ENCODE results near the gene ACTN1.

The ACTN1 gene

GRCh38 chr14:68947802-68948201 lies 31.3 kb downstream of the ACTN1 start (continued):
- TF ChIP-seq ZNF692 (tag by site-specific recombination; IDR thresholded peaks at IDR 0.05) (peak; percentile 70; the same call in 1 of the 2 replicates), ZNF629 (tag by site-specific recombination; IDR thresholded peaks at IDR 0.05) (0 out of 2 replicates have a peak, but pooled peaks have one; percentile 35), KLF8 (tag by site-specific recombination; IDR thresholded peaks at IDR 0.05) (no peak), CTCF (tag by site-specific recombination; IDR thresholded peaks at IDR 0.05) (no peak), ZNF24 (tag by site-specific recombination; IDR thresholded peaks at IDR 0.05) (no peak), OVOL3 (tag by site-specific recombination; IDR thresholded peaks at IDR 0.05) (no peak), ZNF26 (tag by site-specific recombination; IDR thresholded peaks at IDR 0.05) (no peak), ZFHX2 (tag by site-specific recombination; conservative IDR thresholded peaks at IDR 0.05) (no peak), HOXC10 (CRISPR knock-in tag; IDR thresholded peaks at IDR 0.05) (no peak), PRDM1 (tag by site-specific recombination; IDR thresholded peaks at IDR 0.05) (no peak), ZNF701 (tag by site-specific recombination; IDR thresholded peaks at IDR 0.05) (no peak), ZIC2 (tag by site-specific recombination; IDR thresholded peaks at IDR 0.05) (peak; percentile 73), REPIN1 (tag by site-specific recombination; IDR thresholded peaks at IDR 0.05; ENCODE audit: low read depth) (no peak), ZNF776 (tag by site-specific recombination; IDR thresholded peaks at IDR 0.05; ENCODE audit: borderline replicate concordance) (no peak), ZNF544 (tag by site-specific recombination; IDR thresholded peaks at IDR 0.05) (no peak), ZEB2 (tag by site-specific recombination; IDR thresholded peaks at IDR 0.05) (peak; percentile 56; the same call in 1 of the 2 replicates), SP3 (tag by site-specific recombination; IDR thresholded peaks at IDR 0.05) (no peak), ZBTB10 (tag by site-specific recombination; IDR thresholded peaks at IDR 0.05) (no peak), MEIS1 (CRISPR knock-in tag; IDR thresholded peaks at IDR 0.05; ENCODE audit: borderline replicate concordance) (no peak), ZNF639 (tag by site-specific recombination; IDR thresholded peaks at IDR 0.05) (no peak), ZNF23 (tag by site-specific recombination; IDR thresholded peaks at IDR 0.05; ENCODE audit: borderline replicate concordance) (no peak), KLF17 (tag by site-specific recombination; IDR thresholded peaks at IDR 0.05) (peak; percentile 73; the same call in 1 of the 2 replicates), ZNF121 (tag by site-specific recombination; IDR thresholded peaks at IDR 0.05) (no peak), GLIS1 (tag by site-specific recombination; IDR thresholded peaks at IDR 0.05) (peak; percentile 79), ZNF621 (tag by site-specific recombination; IDR thresholded peaks at IDR 0.05) (no peak), PATZ1 (tag by site-specific recombination; IDR thresholded peaks at IDR 0.05) (peak; percentile 46), ZNF514 (tag by site-specific recombination; IDR thresholded peaks at IDR 0.05) (no peak), GLI2 (tag by site-specific recombination; IDR thresholded peaks at IDR 0.05; ENCODE audit: borderline replicate concordance, low read depth) (no peak), ZNF785 (tag by site-specific recombination; IDR thresholded peaks at IDR 0.05) (no peak)
